ENCODE measurements around the gene ISG20L2.
"Not testable (repeated sequence)": the region's sequence is repeated elsewhere in the genome, so short reads cannot be mapped to it uniquely, and the experiment has no call there.

Gene ISG20L2

GRCh38 chr1:156728599-156729462 lies at the start of gene ISG20L2:
Gene ISG20L2 (minus strand): TSS chr1:156728766. CDS start chr1:156727652, 1,114 bp downstream.
- DNase-seq (ENCODE audit: low read depth, low spot score): peak; percentile 87

DNA sequence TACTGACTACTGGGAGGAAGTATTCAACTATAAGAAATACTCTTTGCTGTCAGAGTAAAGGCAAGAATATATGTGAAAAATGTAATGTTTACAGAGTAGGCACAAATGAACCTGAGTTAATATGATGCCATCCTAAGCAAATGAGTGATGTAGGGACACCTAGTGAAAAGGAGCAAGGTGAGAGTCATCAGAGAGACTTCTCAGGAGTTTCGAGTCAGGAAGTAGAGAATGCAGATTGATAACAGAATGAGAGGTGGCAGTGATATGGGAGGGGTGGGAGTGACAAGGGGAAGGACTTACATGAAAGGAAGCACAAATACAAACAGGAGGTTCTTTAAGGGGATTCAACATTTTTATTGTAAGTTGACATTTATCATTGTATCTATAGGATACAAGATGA lies 49.0 kb upstream of the ISG20L2 start:
- DNase-seq (ENCODE audit: low read depth, low spot score): no peak

- DNase-seq (ENCODE audit: low read depth, low spot score): no peak
Observed at GRCh38 chr1:156776942-156777341, 48.4 kb upstream of the ISG20L2 start.

DNA sequence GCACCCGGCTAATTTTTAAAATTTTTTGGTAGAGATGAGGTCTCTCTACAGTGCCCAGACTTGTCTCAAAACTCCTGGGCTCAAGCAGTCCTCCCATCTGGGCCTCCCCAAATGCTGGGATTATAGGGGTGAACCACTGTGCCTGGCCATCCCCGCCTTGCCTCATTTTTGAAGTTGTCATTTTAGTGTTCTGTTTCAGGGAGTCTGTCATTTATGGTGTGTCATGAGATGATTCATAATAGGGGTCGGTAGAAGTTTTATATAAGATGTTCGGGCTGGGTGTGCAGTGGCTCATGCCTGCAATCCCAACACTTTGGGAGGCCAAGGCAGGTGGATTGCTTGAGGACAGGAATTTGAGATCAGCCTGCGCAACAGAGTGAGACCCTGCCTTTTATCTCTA lies 47.2 kb upstream of the ISG20L2 start:
- no peak for DNase-seq (ENCODE audit: low read depth, low spot score)

DNA sequence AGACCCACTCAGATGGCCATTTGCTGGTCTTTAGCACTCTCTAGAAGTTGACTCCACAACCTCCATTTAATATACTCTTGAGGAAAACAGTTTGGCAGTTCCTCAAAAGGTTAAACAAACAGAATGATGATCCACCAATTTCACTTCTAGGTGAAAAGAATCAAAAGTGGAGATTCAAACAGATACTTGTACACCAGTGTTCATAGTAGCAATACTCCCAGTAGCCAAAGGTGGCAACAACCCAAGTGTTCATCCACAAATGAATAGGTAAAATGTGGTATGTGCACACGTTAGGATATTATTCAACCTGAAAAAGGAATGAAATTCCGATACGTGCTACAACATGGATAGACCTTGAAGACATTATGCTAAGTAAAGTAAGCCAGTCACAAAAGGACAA lies 45.0 kb upstream of the ISG20L2 start:
- DNase-seq (ENCODE audit: low read depth, low spot score): no peak

GRCh38 chr1:156772728-156773497 lies 44.3 kb upstream of the ISG20L2 start:
- DNase-seq (ENCODE audit: low read depth, low spot score): no peak

DNA sequence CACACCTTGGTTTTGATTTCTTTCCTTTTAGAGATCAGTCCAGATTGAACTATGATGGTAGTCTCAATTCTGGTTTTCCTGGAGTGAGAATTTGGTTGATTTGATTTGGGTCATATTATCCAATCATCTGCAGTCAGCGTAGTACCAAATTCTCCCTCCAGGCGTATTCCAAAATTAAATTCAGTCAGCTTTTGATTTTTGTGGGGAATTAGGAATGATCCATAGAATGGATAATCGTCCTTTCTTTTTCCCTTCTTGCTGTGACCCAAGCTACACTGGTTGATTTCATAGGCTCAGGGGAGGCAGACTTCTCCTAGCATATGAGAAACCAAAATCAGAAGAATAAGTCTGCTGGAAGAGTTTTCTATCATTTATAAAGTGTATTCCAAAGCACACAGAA lies 43.7 kb upstream of the ISG20L2 start:
- no peak for DNase-seq (ENCODE audit: low read depth, low spot score)

DNA sequence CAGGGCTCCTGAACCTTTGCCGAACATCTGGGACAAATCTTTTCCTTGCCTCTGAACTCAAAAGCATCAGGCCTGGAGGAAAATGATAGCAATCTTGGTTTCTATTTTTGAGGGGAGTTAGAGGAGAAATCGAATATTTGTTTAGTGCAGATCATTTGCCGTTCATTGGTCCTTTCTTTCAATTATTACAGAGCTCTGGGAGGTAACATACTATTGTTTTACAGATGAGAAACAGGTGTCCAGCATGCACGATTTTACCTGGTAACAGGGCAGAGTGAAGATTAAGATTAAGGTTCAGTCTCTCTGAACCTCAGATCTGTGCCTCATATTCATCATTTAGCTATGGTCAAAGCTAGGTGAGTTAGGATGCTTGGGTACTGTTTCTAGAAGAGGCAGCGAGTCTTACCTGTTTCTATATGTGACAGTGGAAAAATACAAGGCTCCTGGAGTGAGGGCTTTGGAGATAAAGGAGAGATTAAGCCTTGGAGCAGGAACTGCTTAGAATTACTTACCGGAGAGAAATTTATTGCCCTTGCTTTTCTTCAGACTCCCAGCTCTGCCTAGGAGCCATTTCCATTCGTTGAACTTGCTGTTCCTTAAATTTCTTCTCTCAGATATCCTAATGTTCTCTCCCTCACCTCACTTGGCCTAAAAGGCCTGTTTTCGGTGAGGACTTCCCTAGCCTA lies 40.2 kb upstream of the ISG20L2 start:
- DNase-seq (ENCODE audit: low read depth, low spot score): no peak

DNA sequence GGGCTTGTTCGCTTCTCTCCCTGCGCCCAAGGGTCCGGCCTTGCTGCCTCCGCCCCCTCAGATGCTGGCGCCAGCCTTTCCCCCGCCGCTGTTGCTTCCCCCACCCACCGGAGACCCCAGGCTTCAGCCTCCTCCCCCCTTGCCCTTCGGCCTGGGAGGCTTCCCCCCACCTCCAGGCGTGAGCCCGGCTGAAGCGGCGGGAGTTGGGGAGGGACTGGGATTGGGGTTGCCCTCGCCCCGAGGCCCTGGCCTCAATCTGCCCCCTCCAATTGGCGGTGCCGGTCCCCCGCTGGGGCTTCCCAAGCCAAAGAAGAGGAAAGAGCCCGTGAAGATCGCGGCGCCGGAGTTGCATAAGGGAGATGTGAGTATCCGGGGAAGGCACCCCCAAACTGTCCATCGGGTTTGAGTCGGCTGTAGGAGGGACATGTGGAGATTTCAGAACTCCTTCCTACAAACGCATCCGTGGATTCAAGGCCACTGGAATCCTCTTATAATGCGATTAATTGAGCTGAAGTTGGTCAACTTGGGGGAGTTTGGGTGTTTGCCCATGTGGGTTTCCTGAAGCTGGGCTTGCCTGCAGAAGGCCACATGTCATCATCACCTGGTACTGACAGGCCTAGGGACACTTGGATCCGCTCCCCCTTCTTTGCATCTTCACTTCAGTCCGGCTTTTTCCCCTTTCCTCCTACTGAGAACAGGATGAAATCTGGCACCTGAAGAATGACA lies 39.5 kb upstream of the ISG20L2 start:
- peak; percentile 12 for DNase-seq (ENCODE audit: low read depth, low spot score)

DNA sequence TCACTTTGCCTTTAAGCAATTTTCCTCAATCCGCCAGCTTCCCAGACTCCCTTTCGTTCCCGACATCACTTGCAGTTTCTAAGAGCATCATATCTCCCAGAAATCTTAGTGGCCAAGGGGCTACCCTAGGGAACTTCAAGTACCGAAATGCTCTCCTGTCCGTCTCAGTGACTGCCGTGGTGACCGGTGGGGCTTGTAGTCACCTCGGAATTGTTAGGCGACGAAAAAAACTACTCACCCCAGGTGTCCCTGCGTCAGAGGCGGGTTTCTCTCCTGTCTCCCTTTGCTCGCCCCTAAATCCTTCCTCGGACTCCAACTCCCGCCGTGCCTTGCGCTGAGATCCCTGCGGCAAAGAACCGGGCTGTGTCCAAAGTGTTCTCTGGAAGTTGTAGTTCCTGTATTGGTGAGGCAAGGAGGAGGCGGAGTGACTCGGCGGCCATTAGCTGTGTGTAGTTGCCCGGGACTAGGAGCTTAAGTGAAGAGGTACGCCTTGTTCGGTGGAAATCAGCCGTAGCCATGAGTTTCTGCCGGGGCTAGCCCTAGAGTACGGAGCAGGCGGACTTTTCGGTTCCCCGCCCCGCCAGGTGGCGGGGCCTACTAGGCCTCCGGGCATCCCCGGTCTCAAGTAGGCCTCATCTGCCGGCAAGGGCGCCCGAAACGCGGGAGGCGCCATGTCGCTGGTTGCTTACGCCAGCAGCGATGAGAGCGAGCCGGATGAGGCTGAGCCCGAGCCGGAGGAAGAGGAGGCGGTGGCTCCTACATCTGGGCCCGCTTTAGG lies 38.7 kb upstream of the ISG20L2 start, which contains the start of gene PRCC:
Gene PRCC (plus strand): TSS at position 435 of the 778 bp plus-strand sequence. CDS start 237 bp downstream, at position 672.
- DNase-seq (ENCODE audit: low read depth, low spot score): peak; percentile 93

DNA sequence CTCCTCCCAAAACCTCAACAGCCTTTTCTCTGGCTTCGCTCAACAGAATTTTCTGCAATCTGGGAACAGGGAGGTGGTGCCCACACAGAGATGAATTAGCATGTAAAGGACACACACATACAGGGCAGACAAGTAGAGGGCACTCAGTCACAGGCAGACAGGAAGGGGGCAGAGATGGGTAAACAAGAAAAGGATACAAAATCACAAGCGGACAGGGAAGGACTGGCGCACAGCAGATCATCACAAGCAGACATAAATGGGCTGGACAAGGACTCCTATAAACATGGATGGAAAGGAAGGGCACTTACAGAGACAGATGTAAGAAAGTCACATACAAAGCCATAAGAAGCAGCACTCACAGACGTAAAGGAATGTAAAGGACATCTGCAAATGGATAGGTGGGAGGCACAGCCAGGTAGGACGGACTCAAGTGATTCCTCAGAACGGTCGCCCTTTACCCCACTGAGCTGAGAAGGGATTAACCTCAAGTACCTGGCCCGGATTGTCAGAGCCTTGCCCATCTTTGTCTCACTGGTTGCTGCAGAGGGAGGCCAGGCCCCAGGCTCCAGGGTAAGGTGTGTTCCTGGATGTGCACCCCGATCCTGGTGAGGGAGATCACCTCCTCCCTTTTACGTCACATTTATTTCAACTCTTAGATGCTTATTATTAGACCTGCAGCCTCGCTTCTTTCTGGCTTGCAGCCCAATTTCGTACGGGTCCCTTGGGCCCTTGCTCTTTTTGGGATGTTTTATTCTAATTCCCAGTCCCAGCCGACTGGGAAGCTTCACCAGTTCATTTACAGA lies 37.9 kb upstream of the ISG20L2 start:
- DNase-seq (ENCODE audit: low read depth, low spot score): no peak

- no peak for DNase-seq (ENCODE audit: low read depth, low spot score)
Observed at GRCh38 chr1:156765666-156766065, 37.1 kb upstream of the ISG20L2 start.

DNA sequence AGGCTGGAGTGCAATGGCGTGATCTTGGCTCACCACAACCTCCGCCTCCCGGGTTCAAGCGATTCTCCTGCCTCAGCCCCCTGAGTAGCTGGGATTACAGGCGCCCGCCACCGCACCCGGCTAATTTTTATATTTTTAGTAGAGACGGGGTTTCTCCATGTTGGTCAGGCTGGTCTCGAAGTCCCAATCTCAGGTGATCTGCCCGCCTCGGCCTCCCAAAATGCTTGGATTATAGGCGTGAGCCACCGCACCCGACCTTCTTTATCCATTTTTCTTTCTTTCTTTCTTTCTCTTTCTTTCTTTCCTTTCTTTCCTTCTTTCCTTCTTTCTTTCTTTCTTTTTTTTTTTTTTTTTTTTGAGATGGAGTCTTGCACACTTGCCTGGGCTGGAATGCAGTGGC lies 36.6 kb upstream of the ISG20L2 start:
- not testable (repeated sequence) for DNase-seq (ENCODE audit: low read depth, low spot score)

GRCh38 chr1:156760796-156761104 lies 32.2 kb upstream of the ISG20L2 start:
- DNase-seq (ENCODE audit: low read depth, low spot score): no peak

DNA sequence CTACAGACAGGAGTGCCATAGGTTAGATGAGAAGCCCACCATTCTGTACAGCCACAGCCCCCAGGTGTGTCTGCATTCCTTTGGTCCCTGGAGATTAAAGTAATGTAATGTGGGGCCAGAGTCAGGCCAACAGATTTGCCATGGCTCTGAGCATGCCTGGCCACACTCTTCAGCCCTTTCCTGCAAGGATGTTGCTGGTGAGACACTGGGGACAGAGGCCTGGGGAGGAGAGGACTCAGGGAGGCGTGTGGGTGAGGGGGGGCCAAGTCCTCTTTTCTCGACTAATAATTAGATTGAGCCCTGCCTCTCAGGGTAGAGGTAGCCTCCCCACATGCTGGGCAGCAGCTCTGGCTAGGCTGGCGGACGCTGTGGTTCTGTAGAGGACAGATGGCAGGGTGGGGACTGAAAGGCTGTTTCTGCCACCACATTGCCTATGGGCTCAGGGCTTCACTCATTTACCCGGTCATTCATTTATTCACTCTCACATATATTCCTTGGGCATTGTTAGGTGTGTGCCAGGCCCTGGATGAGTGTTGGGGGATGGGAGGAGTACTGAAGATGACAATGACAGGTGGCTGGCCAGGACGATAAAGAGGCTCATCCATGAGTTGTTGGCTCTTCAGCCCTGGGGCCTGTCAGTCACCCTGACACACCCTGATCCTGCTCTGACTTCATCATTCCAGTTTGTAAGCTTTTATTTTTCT lies 31.7 kb upstream of the ISG20L2 start:
- DNase-seq (ENCODE audit: low read depth, low spot score): no peak

GRCh38 chr1:156757572-156758253 lies 29.1 kb upstream of the ISG20L2 start:
- not testable (repeated sequence) for DNase-seq (ENCODE audit: low read depth, low spot score)

DNA sequence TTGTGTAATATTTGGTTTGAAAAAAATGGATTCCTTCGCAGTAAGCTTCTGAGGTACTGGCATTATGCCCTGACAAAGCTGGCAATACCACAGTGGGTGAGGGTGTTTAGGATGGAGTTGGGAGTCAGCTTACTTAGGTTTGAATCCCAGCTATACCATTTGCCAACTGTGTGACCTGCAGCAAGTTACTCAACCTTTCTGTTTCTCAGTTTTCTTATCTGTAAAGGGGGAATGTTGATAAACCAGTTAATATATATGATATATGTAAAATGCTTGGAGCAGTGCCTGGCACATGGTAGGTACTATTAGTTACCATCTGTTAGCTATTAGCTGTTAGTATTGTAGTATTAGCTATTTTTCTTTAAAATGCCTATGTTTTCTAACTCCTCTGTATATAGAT lies 27.8 kb upstream of the ISG20L2 start:
- DNase-seq (ENCODE audit: low read depth, low spot score): no peak

DNA sequence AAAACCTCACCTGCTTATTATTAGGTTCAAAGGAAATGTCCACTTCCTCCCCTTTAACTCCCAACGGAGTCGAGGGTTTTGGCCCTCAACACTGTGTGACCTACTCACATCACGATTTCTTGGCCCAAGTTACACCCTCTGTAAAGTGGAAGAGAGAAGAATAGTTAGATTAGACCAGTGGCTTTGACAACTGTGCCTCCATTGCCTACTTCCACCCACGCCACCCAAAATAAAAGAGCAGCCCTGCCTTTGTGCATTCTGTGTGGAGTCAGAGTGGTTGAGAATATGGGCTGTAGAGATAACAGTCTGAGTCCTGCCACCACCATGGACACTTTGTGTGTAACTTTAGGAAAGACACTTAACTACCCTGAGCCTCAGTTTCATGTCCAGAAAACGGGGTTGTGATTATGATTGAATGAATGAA lies 27.0 kb upstream of the ISG20L2 start:
- no peak for DNase-seq (ENCODE audit: low read depth, low spot score)

GRCh38 chr1:156754219-156754618 lies 25.7 kb upstream of the ISG20L2 start:
- DNase-seq (ENCODE audit: low read depth, low spot score): no peak

Measured in activated naive CD8-positive, alpha-beta T cell treated with anti-CD3 and anti-CD28 coated beads, Interleukin-2, amount 50 U/mL, for 16 hours (primary cell).